Caco-2 (cell line): ENCODE measurements around the gene POLDIP3. TPM values are rescaled to one million over a fixed set of nuclear protein-coding genes. Genes with fewer than 3 reads are reported as not detected.

ENCODE experiments used
- BruUV-seq: library from RNA; stranded (reverse); fragments of 400-500 nt; replicated peaks from 2 replicates; lab custom pipeline; 2021; lab: Mats Ljungman, UMichigan
- CTCF ChIA-PET: fragments of 300-600 bp; sonication (Branson Sonifier 250); formaldehyde crosslinking; loops from one replicate; lab custom pipeline; 2022; ENCODE audit warnings: antibody characterized with exemption; lab: Charles Lee
- POLR2A ChIA-PET: fragments of 300-600 bp; sonication (Branson Sonifier 250); formaldehyde crosslinking; loops from one replicate; lab custom pipeline; 2022; ENCODE audit warnings: antibody characterized with exemption; lab: Charles Lee
- DNase-seq, 2 experiments: peaks; one replicate each; pipeline versions ENCODE4 v3.0.0 to v3.0.0-alpha.2; 2020 to 2022
- H3K27me3 ChIP-seq: replicated peaks from 2 replicates; pipeline ENCODE4 v1.6.0; 2011; ENCODE audit warnings: low read length; ENCODE audit not compliant: control insufficient read depth, insufficient read depth
- H3K36me3 ChIP-seq: 2 replicates; pipeline ENCODE4 v1.5.1; 2011; ENCODE audit warnings: low read length; ENCODE audit not compliant: control insufficient read depth, insufficient read depth
- H3K4me1 ChIP-seq: fragments of 250-450 bp; sonication (Bioruptor Pico); 2 replicates; pipeline ENCODE4 v1.5.1; 2020; ENCODE audit warnings: mild to moderate bottlenecking
- H3K4me3 ChIP-seq: 2 replicates; pipeline ENCODE4 v1.5.1; 2011; ENCODE audit warnings: low read depth, mild to moderate bottlenecking, control low read depth, low read length
- H3K9me3 ChIP-seq: fragments of 250-450 bp; sonication (Bioruptor Pico); 2 replicates; pipeline ENCODE4 v1.5.1; 2020; ENCODE audit warnings: mild to moderate bottlenecking, moderate library complexity
- H3K27ac Mint-ChIP-seq: one replicate; pipeline ENCODE4 v1.8.0; 2022; ENCODE audit warnings: mixed read lengths; ENCODE audit not compliant: unreplicated experiment
- H3K27me3 Mint-ChIP-seq: one replicate; pipeline ENCODE4 v1.8.0; 2022; ENCODE audit warnings: mixed read lengths; ENCODE audit not compliant: insufficient read depth, unreplicated experiment
- H3K36me3 Mint-ChIP-seq: one replicate; pipeline ENCODE4 v1.8.0; 2022; ENCODE audit warnings: mild to moderate bottlenecking, mixed read lengths; ENCODE audit not compliant: insufficient read depth, unreplicated experiment
- H3K4me1 Mint-ChIP-seq: one replicate; pipeline ENCODE4 v1.8.0; 2022; ENCODE audit warnings: low read depth, mixed read lengths; ENCODE audit not compliant: unreplicated experiment
- H3K4me3 Mint-ChIP-seq: one replicate; pipeline ENCODE4 v1.8.0; 2022; ENCODE audit warnings: mild to moderate bottlenecking, moderate library complexity, mixed read lengths; ENCODE audit not compliant: unreplicated experiment
- H3K9me3 Mint-ChIP-seq: one replicate; pipeline ENCODE4 v1.8.0; 2022; ENCODE audit warnings: mixed read lengths; ENCODE audit not compliant: unreplicated experiment
- intact Hi-C: fragments of 100-400 bp; cut with micrococcal nuclease; formaldehyde crosslinking; loops from one replicate; pipeline ENCODE4 v1.10.0; 2022; ENCODE audit not compliant: unreplicated experiment
- total RNA-seq: library from RNA; stranded (reverse); gene quantifications from 2 replicates; pipeline ENCODE4 v1.2.3, GENCODE V29; 2022
- TF ChIP-seq, protein P1 (sequence below), 2 experiments: fragments of 200-600 bp in 1 of 2; IDR thresholded peaks; 1 replicate in 1 of 2; 2 replicates in 1 of 2; pipeline versions ENCODE4 v1.5.1 to v1.8.0; 2011 to 2022; ENCODE audit warnings: antibody characterized with exemption in 1 of 2, control low read depth in 1 of 2, inconsistent platforms in 1 of 2, low read depth in 1 of 2, low read length in 1 of 2, mild to moderate bottlenecking in 1 of 2, moderate library complexity in 1 of 2; ENCODE audit not compliant: insufficient read depth in 1 of 2, severe bottlenecking in 1 of 2, unreplicated experiment in 1 of 2

The POLDIP3 gene
- total RNA-seq, 1 experiment from 2014 or later = 70.8 TPM

- H3K4me3 ChIP-seq = no peak overlapping the region
- Mint-ChIP-seq H3K27ac (peak overlapping the region; percentile 74), H3K4me3 (no peak overlapping the region), H3K36me3 (peaks cover under 1% of the 10 kb centered on the region), H3K4me1 (peaks cover 25% of the 10 kb centered on the region), H3K27me3 (no peaks in the 10 kb centered on the region), H3K9me3 (no peaks in the 10 kb centered on the region)
- no peaks in the 10 kb centered on the region for H3K27me3 ChIP-seq
- H3K4me1 ChIP-seq = peaks cover 19% of the 10 kb centered on the region
- ChIA-PET POLR2A (interaction anchor here (0.6 kb wide), 1 partner anchor 360 kb away, joined by 3 read pairs; no protein-coding TSS in a partner anchor), CTCF (interaction anchor here (0.6 to 0.8 kb wide), 2 partner anchors 18 to 166 kb away, joined by 3 read pairs; no protein-coding TSS in a partner anchor)
- BruUV-seq = no TSS peak
- H3K36me3 ChIP-seq = no peaks in the 10 kb centered on the region
- intact Hi-C loops = loop anchor here (2.0 kb wide), 1 partner anchor 35 kb away; no protein-coding TSS in a partner anchor
- TF ChIP-seq, protein P1, sequence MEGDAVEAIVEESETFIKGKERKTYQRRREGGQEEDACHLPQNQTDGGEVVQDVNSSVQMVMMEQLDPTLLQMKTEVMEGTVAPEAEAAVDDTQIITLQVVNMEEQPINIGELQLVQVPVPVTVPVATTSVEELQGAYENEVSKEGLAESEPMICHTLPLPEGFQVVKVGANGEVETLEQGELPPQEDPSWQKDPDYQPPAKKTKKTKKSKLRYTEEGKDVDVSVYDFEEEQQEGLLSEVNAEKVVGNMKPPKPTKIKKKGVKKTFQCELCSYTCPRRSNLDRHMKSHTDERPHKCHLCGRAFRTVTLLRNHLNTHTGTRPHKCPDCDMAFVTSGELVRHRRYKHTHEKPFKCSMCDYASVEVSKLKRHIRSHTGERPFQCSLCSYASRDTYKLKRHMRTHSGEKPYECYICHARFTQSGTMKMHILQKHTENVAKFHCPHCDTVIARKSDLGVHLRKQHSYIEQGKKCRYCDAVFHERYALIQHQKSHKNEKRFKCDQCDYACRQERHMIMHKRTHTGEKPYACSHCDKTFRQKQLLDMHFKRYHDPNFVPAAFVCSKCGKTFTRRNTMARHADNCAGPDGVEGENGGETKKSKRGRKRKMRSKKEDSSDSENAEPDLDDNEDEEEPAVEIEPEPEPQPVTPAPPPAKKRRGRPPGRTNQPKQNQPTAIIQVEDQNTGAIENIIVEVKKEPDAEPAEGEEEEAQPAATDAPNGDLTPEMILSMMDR (IDR thresholded peaks at IDR 0.05; ENCODE audit: insufficient read depth in 1 of 2, low read depth in 1 of 2, low read length in 1 of 2, severe bottlenecking in 1 of 2, unreplicated experiment in 1 of 2) = no peak
- no peaks in the 10 kb centered on the region for H3K9me3 ChIP-seq
- no peak for DNase-seq
These were observed 39.3 kb upstream of the POLDIP3 start for GRCh38 chr22:42653999-42654398.

DNA sequence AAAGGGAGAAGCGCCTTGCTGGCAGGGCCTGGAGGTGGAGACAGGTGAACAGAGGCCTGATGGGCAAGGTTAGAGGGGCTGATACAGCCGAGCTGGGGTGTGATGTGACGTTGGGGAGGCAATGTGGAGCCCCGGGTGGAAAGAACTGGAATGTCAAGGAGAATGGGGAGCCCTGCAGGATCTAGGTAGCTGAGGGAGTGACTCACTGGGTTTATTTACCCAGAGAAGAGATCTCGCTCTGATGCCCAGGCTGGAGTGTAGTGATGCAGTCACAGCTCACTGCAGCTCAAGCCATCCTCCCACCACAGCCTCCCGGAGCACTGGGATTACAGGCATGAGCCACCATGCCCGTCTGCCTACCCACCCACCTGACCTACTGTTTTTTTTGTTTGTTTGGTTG lies 36.5 kb upstream of the POLDIP3 start:
- Mint-ChIP-seq H3K9me3 (no peaks in the 10 kb centered on the region), H3K27ac (no peak overlapping the region), H3K36me3 (peaks cover 6% of the 10 kb centered on the region), H3K27me3 (no peaks in the 10 kb centered on the region), H3K4me3 (no peak overlapping the region), H3K4me1 (peaks cover 31% of the 10 kb centered on the region)
- intact Hi-C loops = no loop called here
- TF ChIP-seq, protein P1 (IDR thresholded peaks at IDR 0.05; ENCODE audit: insufficient read depth in 1 of 2, low read depth in 1 of 2, low read length in 1 of 2, severe bottlenecking in 1 of 2, unreplicated experiment in 1 of 2) = no peak
- no peak for DNase-seq
- no peaks in the 10 kb centered on the region for H3K27me3 ChIP-seq
- BruUV-seq = no TSS peak
- POLR2A ChIA-PET = no interaction called here
- H3K36me3 ChIP-seq = no peaks in the 10 kb centered on the region
- no peaks in the 10 kb centered on the region for H3K9me3 ChIP-seq
- no peak overlapping the region for H3K4me3 ChIP-seq
- H3K4me1 ChIP-seq = peaks cover 26% of the 10 kb centered on the region
- CTCF ChIA-PET = no interaction called here

DNA sequence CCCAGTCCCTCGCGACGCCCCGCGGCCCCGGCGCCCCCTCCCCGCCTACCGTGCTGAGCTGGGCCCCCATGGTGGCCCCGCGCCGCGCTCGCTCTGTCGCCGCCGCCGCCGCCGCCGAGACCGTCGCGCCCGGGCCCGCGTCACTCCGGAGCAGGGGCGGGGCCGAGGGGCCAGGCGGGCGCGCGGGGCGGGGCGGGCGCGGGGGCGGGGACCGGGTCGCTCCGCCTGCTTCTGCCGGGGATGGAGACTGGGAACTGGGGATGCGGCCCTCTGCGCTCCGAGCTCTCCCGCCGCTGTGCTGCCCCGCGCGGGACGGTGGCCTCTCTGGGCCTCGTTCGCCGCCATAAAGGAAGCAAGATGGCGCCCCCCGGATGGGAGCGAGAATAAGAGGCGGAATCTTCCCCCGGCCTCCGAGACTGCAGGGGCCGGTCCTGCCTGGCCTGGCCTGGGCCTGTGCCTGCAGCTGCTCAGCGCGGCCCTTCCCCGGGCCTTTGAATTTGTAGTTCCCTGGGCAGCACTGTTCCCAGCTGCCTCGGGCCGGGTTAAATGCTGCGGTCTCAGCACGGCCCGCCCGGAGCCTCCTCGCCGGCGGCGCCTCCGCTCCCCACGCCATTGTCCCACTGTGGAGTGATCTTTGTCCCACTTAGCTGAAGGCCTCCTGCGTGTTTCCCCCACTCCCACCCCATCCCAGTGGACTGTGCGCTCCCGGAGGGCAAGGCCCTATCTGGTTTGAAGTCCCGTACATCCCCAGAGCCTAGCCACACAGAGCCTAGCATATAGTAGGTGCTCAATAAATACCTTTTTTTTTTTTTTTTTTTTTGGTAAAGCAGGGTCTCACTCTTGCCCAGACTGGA lies 34.8 kb upstream of the POLDIP3 start, which contains the start of gene CYB5R3:
Gene CYB5R3 (minus strand): TSS at position 147 of the 854 bp plus-strand sequence. CDS start 77 bp downstream, at position 70.
- intact Hi-C loops = no loop called here
- ChIA-PET POLR2A (interaction anchor here (0.5 to 1.0 kb wide), 3 partner anchors 34 to 497 kb away, joined by 3 to 7 read pairs (median 3); partner anchors contain the start of gene POLDIP3), CTCF (no interaction called here)
- DNase-seq = peak; percentile 83 to 87
- Mint-ChIP-seq H3K27me3 (no peaks in the 10 kb centered on the region), H3K27ac (peak within 1 kb of the TSS; percentile 97), H3K36me3 (peaks cover 8% of the 10 kb centered on the region), H3K9me3 (no peaks in the 10 kb centered on the region), H3K4me3 (peak within 1 kb of the TSS; percentile 100), H3K4me1 (peaks cover 28% of the 10 kb centered on the region)
- Histone ChIP-seq H3K27me3 (no peaks in the 10 kb centered on the region), H3K36me3 (no peaks in the 10 kb centered on the region), H3K9me3 (no peaks in the 10 kb centered on the region), H3K4me3 (peak within 1 kb of the TSS; percentile 98), H3K4me1 (peaks cover 19% of the 10 kb centered on the region)
- TF ChIP-seq, protein P1 (IDR thresholded peaks at IDR 0.05; ENCODE audit: insufficient read depth in 1 of 2, low read depth in 1 of 2, low read length in 1 of 2, severe bottlenecking in 1 of 2, unreplicated experiment in 1 of 2) = no peak
- BruUV-seq = TSS peak; percentile 95
